Activated CD4-positive, alpha-beta T cell treated with anti-CD3 and anti-CD28 coated beads for 24 hours (primary cell): Measurements from ENCODE around the gene SH3PXD2B.
"Not testable (repeated sequence)": the region's sequence is repeated elsewhere in the genome, so short reads cannot be mapped to it uniquely, and the experiment has no call there.

Experiments used
- DNase-seq, 2 donors: peaks; one replicate each; pipeline ENCODE4 v3.0.0-alpha.2; 2020; ENCODE audit warnings: low read depth in 2 of 2

Gene SH3PXD2B

DNA sequence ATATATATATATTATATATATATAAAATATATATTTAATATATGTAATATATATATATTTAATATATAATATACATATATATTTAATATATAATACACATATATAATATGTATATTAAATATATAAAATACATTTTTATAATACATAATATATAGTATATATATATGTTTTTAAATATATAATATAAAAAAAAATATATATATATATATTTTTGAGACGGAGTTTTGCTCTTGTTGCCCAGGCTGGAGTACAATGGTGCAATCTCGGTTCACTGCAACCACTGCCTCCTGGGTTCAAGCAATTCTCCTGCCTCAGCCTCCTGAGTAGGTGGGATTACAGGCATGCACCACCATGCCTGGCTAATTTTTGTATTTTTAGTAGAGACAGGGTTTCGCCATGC, 85.6 kb downstream of the SH3PXD2B start:
- DNase-seq, result not testable (repeated sequence)

DNA sequence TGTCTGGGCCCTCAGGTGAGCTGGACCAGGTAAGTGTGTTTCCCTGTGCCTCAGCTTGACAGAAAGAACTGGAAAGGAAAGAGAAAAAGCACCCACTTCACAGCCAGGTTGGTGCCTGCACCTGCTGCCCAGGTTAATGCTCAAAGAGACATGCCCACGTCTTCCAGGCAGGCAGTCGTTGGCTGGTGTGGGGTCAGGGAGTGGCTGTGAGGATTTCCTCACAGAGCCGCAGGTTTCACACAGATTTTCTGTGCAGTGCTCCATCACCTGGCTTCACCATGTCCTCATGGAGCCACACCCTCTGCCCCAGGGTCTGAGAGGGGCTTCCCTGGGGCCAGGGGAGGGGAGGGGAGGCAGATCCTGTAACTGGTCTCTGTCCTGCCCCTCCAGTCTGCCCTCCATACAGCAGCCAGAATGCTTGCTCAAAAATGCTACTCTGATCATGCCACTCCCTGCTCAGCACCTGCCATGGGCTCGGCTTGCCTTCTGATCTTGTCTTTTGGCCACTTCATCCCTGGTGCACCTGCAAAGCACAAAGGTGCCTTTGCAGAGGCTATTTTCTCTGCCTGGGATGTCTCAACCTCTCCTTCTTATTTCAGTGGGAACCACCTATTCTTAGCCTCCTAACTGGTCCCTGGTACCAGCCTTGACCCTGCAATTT, 88.2 kb downstream of the SH3PXD2B start:
- no peak for DNase-seq

GRCh38 chr5:172364773-172365172, 89.6 kb downstream of the SH3PXD2B start:
- no peak for DNase-seq

DNA sequence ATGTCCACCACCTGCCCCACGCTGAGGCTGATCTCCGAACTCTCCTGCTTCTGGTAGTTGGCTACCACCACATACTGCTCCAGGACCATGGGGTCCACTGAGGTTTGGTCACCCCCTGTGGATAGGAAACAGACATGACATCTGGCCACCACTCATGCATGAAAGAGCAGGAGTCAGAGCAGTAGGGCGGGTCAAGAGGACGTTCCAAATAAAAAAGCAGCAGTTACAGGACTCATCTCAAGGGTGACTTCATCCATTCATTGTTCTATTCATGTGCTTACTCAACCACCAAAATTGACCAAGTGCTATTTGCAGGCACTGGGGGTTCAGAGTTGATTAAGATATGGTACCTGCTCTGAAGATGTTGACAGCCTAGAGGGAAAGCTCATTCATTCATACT, 91.6 kb downstream of the SH3PXD2B start:
- no peak for DNase-seq

- no peak for DNase-seq
Observed at GRCh38 chr5:172361566-172362238, 92.6 kb downstream of the SH3PXD2B start.

- DNase-seq, result no peak
Observed at GRCh38 chr5:172358345-172358744, 96.0 kb downstream of the SH3PXD2B start.

GRCh38 chr5:172356527-172356926, 97.8 kb downstream of the SH3PXD2B start:
- no peak for DNase-seq

DNA sequence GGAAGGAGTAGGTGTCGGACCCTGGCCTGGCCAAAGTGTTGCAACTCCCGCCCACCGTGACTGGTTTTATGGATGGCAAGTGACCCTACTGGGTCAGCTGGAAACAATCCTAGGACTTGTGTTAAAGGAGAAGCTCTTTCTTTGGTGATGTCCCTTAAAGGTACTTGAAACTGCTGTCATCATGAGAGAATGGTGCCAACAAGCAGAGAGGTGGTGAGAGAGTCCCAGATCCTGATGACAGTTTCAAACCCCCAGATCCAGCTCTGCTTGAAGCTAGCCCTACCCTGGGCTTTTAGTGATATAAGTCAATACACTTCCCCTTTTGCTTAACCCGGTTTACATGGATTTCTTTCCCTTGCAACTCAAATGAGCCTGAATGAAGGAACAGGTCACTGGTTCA, 98.3 kb downstream of the SH3PXD2B start:
- DNase-seq, result no peak

GRCh38 chr5:172353846-172354245, 100.5 kb downstream of the SH3PXD2B start:
- no peak for DNase-seq

DNA sequence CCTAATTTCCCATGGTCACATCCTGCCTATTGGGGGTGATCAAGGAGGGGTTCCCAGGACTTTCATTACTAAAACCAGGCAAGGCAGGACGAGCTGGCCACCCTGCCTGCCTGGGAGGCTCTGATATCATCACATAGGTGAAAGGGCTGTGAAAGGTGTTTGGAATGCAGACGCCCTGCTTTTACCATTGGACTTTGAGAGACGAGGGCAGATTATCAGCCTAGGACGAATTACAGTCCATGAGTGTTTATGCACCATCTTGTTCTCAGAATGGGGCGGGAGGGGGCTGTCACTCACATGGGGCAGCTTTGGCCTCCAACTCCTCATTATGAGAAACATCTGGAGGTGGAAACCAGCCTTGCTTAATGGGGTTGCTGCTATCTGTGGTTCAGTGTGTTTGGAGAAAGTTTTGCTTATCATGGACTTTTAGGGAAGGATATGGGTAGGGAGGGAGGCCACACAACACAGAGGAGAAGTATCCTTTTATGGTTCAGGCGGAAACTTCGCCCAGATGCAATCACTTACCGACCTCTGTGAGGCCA, 101.0 kb downstream of the SH3PXD2B start:
- DNase-seq, result no peak

DNA sequence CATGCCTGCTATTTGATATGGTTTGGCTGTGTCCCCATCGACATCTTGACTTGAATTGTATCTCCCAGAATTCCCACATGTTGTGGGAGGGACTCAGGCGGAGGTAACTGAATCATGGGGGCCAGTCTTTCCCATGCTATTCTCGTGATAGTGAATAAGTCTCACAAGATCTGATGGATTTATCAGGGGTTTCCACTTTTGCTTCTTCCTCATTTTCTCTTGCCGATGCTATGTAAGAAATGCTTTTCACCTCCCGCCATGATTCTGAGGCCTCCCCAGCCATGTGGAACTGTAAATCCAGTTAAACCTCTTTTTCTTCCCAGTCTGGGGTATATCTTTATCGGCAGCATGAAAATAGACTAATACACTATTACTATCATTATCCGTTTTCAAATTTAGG, 101.8 kb downstream of the SH3PXD2B start:
- DNase-seq, result not testable (repeated sequence)

- no peak for DNase-seq
Observed at GRCh38 chr5:172351240-172351778, 103.0 kb downstream of the SH3PXD2B start.

DNA sequence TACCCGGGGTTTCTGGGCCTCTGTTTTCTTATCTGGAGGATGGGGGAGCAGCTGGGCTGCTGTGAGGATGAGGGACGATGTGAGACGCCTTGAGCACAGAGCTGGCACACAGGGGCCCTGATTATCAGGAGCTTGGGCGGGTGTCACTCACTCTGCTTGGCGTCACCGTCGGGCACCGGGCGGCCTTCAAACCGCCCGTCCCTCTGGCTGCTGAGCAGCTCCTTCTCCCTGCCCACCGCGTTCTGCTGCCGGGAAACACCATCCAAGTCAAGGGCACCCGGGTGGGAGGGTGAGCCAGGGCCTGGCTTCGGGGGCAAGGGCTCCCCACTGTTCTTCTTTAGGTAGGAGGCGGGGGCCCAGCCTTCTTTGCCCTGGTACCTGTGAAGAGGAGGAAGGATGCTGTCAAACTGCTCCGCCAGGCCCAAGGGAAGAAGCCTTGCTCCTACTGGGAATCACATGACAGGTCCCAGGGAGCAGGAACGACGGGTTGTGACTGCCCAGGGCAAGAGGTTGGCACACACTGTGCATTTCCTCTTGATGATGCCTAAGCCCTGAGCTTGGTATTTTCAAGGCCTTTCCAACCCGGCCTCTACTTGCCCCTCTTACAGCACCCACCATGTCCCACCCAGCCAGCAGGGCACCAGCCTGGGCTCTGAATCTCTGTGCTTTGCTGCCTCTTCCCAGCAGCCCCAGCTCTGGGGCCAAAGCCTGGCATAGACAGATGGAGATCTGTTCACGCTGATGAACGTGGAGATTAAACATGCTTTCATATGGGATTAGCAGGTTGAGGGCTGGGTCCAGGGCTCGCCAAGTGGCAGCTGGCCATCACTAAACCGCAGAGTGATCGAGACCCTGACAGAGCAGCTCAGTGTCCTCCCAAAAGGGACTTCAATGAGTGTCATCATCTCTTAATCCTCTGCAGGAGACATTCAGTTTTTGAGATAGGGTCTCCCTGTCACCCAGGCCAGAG, 103.8 kb downstream of the SH3PXD2B start:
- no peak for DNase-seq

GRCh38 chr5:172348733-172349132, 105.6 kb downstream of the SH3PXD2B start:
- not testable (repeated sequence) for DNase-seq

GRCh38 chr5:172348084-172348483, 106.2 kb downstream of the SH3PXD2B start:
- no peak for DNase-seq

DNA sequence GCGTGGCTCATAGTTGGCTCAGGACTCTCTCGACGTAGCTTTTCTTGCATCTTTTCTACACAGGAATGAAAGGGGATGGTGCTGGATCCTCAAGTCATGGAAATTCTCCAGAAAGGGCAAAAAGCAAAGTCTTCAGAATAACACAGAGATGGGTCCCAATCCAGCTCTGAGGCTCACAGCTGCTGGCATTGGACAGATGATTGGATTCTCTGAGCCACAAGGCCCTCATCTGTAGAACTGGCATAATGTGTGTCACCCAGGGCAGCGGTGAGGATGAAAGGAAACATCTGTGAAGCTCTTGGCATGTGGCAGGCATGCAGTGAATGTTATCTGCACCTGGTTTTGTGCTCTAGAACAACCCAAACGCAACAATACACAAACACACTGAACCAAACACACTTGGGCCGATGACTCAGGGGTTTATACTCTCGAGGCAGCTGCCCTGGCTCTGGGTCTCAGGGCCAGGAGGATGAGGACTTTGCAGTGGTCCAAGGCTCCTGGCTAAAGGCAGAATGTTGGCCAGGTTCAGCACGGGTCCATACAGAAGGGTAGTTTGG, 106.8 kb downstream of the SH3PXD2B start:
- DNase-seq, result no peak

DNA sequence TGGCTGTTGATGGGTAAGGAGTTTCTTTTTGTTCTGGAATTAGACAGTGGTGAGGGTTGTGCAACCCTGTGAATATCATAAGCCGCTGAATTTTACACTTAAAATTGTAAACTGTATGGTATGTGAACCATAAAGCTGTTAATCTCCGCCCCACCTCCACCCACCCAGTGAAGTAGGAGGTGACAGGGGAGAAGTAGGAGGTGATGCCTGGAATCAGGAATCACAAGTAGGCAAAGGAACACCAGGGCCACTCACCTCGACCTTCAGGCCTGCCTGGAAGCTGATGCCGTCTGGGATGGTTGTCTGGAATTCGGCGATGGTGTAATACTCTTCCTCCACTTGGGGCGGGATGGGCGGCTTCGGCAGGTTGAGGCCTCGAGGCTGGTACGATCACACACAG, 108.4 kb downstream of the SH3PXD2B start:
- no peak for DNase-seq

GRCh38 chr5:172344855-172345409, 109.4 kb downstream of the SH3PXD2B start:
- no peak for DNase-seq

DNA sequence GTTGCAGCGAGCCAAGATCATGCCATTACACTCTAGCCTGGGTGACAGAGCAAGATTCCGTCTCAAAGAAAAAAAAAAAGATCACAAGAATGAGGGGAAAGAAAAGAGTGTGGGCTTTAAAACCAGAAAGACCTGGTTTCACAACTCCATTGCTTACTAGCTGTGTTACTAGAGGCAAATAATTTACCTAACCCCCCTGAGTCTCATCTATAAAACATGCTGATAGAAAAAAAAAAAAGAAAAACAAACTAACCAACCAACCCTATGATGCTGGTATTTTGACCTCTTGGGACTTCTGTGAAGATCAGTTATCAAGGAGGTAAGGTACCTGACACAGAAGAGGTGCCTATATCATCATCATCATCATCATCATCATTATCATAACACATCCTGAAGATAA, 110.6 kb downstream of the SH3PXD2B start:
- DNase-seq, result no peak

DNA sequence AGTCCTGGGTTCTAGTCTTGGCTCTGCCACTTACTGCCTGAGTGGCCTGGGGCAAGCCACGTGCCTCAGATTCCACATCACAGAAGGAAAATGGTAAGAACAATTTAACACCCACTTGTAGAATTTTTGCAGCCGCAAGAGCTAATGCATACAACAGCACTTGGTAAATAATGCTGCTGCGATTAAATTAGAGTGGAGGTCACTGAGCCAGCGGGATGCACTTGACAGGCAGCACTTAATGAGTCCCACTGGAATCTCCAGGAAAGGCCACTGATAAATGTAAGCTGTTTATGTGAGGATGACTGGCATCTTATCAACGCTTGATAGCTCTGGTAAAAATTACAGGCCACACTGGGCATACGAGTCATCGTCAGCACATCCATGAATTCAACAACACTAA, 111.4 kb downstream of the SH3PXD2B start:
- no peak for DNase-seq
